Bronchial epithelial cell (primary cell): ENCODE results near the gene CEP83. TPM values are rescaled to one million over a fixed set of nuclear protein-coding genes. Genes with fewer than 3 reads are reported as not detected.

Experiments used
- DNase-seq: peaks from one replicate; pipeline ENCODE4 v3.0.0-alpha.2; 2010; ENCODE audit warnings: low read depth
- FAIRE-seq: peaks from 2 replicates; lab custom pipeline; 2011; peaks lifted over from hg19 to GRCh38; lab: Jason Lieb, UNC
- H3K27me3 ChIP-seq: 2 replicates; pipeline ENCODE4 v1.5.1; 2011; ENCODE audit warnings: low read length; ENCODE audit not compliant: control insufficient read depth, insufficient read depth
- H3K36me3 ChIP-seq: 2 replicates; pipeline ENCODE4 v1.5.1; 2011; ENCODE audit warnings: low read length; ENCODE audit not compliant: control insufficient read depth, insufficient read depth
- H3K4me3 ChIP-seq: 2 replicates; pipeline ENCODE4 v1.5.1; 2011; ENCODE audit warnings: mild to moderate bottlenecking, low read depth, low read length, control low read depth
- total RNA-seq: library from RNA; depleted of rRNA; stranded (reverse); fragments of >200 nt; gene quantifications from 2 replicates; pipeline ENCODE4 v1.2.1, GENCODE V29; 2014
- TF ChIP-seq, protein P1 (sequence below): IDR thresholded peaks from 2 replicates; pipeline ENCODE4 v1.5.1; 2011; ENCODE audit warnings: mild to moderate bottlenecking, moderate library complexity, low read length, control low read depth, inconsistent platforms; ENCODE audit not compliant: insufficient read depth, severe bottlenecking

The CEP83 gene, protein sequence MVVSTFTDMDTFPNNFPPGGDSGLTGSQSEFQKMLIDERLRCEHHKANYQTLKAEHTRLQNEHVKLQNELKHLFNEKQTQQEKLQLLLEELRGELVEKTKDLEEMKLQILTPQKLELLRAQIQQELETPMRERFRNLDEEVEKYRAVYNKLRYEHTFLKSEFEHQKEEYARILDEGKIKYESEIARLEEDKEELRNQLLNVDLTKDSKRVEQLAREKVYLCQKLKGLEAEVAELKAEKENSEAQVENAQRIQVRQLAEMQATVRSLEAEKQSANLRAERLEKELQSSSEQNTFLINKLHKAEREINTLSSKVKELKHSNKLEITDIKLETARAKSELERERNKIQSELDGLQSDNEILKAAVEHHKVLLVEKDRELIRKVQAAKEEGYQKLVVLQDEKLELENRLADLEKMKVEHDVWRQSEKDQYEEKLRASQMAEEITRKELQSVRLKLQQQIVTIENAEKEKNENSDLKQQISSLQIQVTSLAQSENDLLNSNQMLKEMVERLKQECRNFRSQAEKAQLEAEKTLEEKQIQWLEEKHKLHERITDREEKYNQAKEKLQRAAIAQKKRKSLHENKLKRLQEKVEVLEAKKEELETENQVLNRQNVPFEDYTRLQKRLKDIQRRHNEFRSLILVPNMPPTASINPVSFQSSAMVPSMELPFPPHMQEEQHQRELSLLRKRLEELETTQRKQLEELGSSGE
- total RNA-seq: 7.8 and 9.7 TPM in 2 replicates

DNA sequence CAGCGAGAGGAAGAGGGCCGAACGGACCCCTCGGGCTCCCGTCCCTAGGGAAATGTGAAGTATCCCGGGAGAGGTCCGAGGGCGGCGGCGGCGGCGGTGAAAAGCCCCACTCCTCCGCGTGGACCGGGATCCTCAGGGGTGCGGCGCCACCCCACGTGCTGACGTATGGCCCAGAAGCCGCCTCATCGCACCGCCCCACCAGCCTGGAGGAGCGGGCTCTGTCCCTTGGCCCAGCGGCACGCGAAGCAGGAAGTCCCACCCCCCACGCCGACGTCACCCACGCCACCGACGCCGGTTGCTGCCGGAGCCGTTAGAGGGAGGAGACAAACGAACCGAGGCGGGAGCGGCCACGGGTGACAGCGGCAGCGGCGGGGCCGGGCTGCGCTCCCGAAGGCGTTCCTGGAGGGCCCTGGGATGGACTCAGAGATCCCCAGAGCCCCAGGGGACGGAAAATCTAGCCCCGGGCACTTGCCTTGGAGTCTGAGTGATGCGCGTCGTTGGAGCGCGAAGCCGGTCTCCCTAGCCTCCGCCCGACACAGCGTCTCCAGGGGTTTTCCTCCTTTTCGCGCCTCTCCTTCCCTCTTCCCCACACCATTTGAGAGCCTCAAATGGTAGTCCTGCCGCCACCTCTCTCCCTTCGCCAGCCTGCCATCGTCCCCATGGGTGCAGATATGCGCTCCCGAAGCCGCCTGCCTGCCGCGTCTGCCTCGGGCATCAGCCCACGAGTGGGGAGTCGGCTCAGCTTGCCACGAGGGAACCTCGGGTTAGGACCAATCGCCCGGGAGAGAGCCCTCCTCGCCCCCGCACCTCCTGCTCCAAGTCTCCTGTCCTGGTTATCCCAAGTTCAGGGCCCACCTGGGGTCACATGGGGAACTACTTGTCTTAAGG is at the start of gene CEP83:
Gene CEP83 (minus strand): TSS at position 140 of the 888 bp plus-strand sequence. CDS start 47,377 bp downstream, outside the sequence.
- FAIRE-seq: no peak
- H3K36me3 ChIP-seq: no peaks in the 10 kb centered on the region
- TF ChIP-seq, protein P1, sequence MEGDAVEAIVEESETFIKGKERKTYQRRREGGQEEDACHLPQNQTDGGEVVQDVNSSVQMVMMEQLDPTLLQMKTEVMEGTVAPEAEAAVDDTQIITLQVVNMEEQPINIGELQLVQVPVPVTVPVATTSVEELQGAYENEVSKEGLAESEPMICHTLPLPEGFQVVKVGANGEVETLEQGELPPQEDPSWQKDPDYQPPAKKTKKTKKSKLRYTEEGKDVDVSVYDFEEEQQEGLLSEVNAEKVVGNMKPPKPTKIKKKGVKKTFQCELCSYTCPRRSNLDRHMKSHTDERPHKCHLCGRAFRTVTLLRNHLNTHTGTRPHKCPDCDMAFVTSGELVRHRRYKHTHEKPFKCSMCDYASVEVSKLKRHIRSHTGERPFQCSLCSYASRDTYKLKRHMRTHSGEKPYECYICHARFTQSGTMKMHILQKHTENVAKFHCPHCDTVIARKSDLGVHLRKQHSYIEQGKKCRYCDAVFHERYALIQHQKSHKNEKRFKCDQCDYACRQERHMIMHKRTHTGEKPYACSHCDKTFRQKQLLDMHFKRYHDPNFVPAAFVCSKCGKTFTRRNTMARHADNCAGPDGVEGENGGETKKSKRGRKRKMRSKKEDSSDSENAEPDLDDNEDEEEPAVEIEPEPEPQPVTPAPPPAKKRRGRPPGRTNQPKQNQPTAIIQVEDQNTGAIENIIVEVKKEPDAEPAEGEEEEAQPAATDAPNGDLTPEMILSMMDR: no peak

DNA sequence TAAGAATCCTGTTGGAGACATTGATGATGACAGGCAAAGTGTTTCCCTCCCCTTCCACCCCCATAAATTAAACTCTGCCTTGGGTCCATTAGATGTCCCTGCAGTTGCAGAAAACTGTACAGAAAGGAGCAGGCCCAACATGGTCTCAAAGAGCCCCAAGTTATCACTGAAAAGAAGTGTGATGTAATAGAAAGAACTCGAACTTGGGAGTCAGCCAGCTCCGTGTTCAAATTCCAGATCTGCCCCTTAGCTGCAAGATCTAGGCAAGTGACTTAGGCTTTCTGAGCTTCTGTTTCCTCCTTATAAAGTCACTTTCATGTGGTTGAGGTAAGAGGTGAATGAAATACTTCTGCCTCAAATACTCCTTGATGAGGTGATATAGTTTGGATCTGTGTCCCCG is 49.6 kb upstream of the CEP83 start:
- DNase-seq: no peak
- TF ChIP-seq, protein P1: no peak
- FAIRE-seq: no peak
- H3K27me3 ChIP-seq: no peaks in the 10 kb centered on the region
- H3K4me3 ChIP-seq: no peak overlapping the region
- no peaks in the 10 kb centered on the region for H3K36me3 ChIP-seq

More for the DNA sequence above, at the start of gene CEP83:
- DNase-seq: peak; percentile 81
- Histone ChIP-seq H3K4me3 (peak within 1 kb of the TSS; percentile 54), H3K27me3 (no peaks in the 10 kb centered on the region)

DNA sequence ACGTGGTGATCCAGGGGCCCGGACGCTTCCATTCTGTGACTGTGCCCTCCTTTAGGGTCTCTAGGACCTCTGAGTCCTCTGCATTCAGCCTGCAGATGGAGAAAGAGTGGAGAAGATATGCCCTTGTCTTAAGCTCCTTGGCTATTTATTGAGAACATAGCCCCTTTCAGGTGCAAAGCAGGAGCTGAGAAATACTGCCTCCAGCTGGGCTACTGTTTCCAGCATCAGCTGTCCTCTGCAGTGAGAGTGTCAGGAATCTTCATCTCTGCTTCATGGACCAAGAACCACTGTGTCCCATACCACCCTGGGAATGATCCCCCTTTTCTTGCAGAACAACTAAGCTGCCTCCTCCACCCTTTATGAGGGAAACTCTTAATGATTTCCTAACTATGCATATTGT is 47.8 kb upstream of the CEP83 start:
- Histone ChIP-seq H3K36me3 (no peaks in the 10 kb centered on the region), H3K27me3 (no peaks in the 10 kb centered on the region), H3K4me3 (no peak overlapping the region)
- FAIRE-seq: no peak
- no peak for DNase-seq
- TF ChIP-seq, protein P1: no peak

DNA sequence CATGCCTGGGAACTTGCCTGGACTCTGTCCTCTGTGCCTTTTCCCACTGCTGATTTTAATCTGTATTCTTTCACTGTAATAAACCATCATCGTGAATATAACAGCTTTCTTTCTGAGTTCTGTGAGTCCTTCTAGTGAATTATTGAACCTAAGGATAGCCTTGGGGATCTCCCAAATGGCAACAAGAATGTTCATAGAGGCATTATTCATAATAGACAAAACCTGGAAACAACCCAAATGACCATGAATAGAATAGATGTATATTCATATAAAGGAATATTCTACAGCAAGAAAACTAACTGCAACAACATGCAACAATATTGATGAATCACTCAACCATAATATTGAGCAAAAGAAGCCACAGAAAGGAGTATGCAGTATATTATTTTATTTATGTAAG is 44.7 kb upstream of the CEP83 start:
- Histone ChIP-seq H3K36me3 (no peaks in the 10 kb centered on the region), H3K4me3 (no peak overlapping the region), H3K27me3 (no peaks in the 10 kb centered on the region)
- TF ChIP-seq, protein P1: no peak
- no peak for FAIRE-seq
- no peak for DNase-seq

DNA sequence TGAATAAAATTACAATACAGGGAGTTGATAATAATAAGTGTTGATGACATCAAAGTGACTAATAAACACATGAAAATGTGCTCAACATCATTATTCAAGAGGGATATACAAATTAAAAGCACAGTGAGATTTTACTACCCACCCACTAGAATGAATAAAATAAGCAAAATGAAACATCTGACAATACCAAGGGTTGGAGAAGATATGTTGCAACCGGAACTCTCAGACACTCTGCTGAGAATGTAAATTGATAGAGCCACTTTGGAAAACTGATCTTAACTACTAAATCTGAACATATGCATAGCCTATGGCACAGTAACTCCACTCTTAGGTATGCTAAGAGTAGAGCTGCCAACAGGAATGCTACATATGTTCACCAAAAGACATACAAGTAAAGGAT is 44.0 kb upstream of the CEP83 start:
- Histone ChIP-seq H3K4me3 (no peak overlapping the region), H3K27me3 (no peaks in the 10 kb centered on the region), H3K36me3 (no peaks in the 10 kb centered on the region)
- FAIRE-seq (no peak), DNase-seq (no peak)
- TF ChIP-seq, protein P1: no peak
